ENCODE measurements around the gene TBXA2R. TPM values are rescaled to one million over a fixed set of nuclear protein-coding genes. Genes with fewer than 3 reads are reported as not detected.

TBXA2R gene
- total RNA-seq, 1 experiment from 2014 or later, result not detected

DNA sequence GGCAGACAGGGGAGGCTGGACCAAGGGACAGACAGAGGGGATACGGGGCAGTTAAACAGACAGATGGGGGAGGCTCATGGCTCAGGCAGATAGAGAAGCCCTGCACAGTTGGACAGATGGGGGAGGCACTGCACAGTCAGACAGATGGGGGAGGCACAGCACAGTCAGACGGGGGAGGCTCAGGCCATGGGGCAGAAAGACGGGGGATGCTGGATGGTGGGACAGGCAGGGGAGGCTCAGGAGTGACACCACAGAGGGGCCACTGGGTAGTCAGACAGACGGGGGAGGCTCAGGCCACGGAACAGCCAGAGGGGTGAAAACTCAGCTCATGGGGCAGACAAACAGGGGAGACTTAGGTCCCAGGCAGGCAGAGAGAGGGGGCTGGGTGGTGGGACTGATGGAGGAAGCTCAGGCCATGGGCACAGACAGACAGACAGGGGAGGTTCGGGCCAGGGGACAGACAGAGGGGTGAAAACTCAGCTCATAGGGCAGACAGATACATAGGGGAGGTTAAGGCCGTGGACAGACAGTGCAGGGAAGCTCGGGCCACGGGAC is 50.2 kb downstream of the TBXA2R start:
- CTCF ChIA-PET, result interaction anchor here (0.9 kb wide), 1 partner anchor 12 kb away, joined by 3 read pairs; no protein-coding TSS in a partner anchor
- Histone ChIP-seq H3K27ac (no peak overlapping the region), H3K4me2 (peak overlapping the region; percentile 81), H3K9me3 (ENCODE audit: insufficient read depth, low read depth) (no peaks in the 10 kb centered on the region), H3K27me3 (ENCODE audit: insufficient read depth, low read depth) (no peaks in the 10 kb centered on the region), H3K36me3 (ENCODE audit: low read depth) (no peaks in the 10 kb centered on the region), H3K4me1 (replicated peaks; ENCODE audit: insufficient read depth) (peaks cover 16% of the 10 kb centered on the region; the same call in 1 of the 2 replicates), H3K79me2 (ENCODE audit: low read depth) (peaks cover 22% of the 10 kb centered on the region), H3K4me3 (peak overlapping the region; percentile 63), H4K20me1 (ENCODE audit: insufficient read depth) (peaks cover 12% of the 10 kb centered on the region), H3F3A (ENCODE audit: insufficient read depth, low read depth) (peaks cover 8% of the 10 kb centered on the region), H2AFZ (0 out of 2 replicates have a peak overlapping the region, but pooled peaks have one; percentile 48), H3K9me2 (ENCODE audit: insufficient read depth) (no peaks in the 10 kb centered on the region)
- intact Hi-C loops (cut with micrococcal nuclease; ENCODE audit: unreplicated experiment), result loop anchor here (5.0 kb wide), 1 partner anchor 71 kb away; the partner anchor contains the start of gene CACTIN
- POLR2A ChIA-PET (ENCODE audit: unreplicated experiment), result interaction anchor here (0.6 kb wide), 1 partner anchor 17 kb away, joined by 3 read pairs; no protein-coding TSS in a partner anchor
- DNase-seq, result no peak
- TF ChIP-seq, protein P1, sequence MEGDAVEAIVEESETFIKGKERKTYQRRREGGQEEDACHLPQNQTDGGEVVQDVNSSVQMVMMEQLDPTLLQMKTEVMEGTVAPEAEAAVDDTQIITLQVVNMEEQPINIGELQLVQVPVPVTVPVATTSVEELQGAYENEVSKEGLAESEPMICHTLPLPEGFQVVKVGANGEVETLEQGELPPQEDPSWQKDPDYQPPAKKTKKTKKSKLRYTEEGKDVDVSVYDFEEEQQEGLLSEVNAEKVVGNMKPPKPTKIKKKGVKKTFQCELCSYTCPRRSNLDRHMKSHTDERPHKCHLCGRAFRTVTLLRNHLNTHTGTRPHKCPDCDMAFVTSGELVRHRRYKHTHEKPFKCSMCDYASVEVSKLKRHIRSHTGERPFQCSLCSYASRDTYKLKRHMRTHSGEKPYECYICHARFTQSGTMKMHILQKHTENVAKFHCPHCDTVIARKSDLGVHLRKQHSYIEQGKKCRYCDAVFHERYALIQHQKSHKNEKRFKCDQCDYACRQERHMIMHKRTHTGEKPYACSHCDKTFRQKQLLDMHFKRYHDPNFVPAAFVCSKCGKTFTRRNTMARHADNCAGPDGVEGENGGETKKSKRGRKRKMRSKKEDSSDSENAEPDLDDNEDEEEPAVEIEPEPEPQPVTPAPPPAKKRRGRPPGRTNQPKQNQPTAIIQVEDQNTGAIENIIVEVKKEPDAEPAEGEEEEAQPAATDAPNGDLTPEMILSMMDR (conservative IDR thresholded peaks at IDR 0.05), result no peak
- TF ChIP-seq EZH2 (IDR thresholded peaks at IDR 0.05; ENCODE audit: low read depth), result no peak
- BruUV-seq (replicated peaks), result no TSS peak

DNA sequence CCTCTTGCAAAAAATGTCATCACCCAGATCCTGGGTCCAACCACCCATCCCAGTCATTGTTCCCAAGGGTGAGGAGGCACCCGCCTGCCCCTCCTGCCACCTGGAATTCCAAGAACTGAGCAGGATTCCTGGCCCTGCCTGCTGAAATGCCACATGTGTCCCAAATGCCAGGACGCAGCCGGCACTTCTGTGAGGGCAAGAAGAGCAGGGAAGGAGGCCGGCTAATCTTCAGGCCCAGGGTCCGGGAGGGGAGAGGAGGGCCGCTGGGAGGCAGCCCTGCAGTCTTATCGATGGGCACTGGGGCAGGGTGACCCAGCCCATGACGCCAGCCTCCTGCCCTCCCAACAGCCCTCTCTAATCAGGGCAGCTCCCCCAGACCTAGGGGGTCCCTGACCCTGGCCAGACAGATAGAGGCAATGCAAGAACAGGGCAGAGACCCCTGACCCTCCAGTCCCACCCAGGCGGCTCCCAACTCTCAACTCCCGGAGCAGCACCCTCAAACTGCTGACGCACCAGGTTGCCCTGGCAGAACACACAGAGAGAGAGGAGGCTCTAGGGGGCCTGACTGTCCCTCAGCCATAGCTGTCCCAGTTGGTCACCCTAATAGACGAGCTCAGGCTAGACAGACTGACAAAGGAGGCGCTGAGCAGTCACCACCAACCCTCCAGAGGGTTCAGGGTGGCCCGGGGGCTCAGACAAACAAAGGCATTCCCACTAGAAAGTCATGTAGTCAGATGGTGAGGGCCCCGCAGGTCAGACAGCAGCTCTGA is 50.8 kb downstream of the TBXA2R start:
- Histone ChIP-seq H3F3A (ENCODE audit: insufficient read depth, low read depth) (peaks cover 8% of the 10 kb centered on the region), H3K4me3 (peak overlapping the region; percentile 63; the same call in 1 of the 2 replicates), H3K4me2 (peak overlapping the region; percentile 81), H2AFZ (no peak overlapping the region), H3K79me2 (ENCODE audit: low read depth) (peaks cover 22% of the 10 kb centered on the region), H3K4me1 (replicated peaks; ENCODE audit: insufficient read depth) (peaks cover 16% of the 10 kb centered on the region; the same call in 1 of the 2 replicates), H3K36me3 (ENCODE audit: low read depth) (no peaks in the 10 kb centered on the region), H3K9me2 (ENCODE audit: insufficient read depth) (no peaks in the 10 kb centered on the region), H4K20me1 (ENCODE audit: insufficient read depth) (peaks cover 12% of the 10 kb centered on the region), H3K9me3 (ENCODE audit: insufficient read depth, low read depth) (no peaks in the 10 kb centered on the region), H3K27ac (no peak overlapping the region), H3K27me3 (ENCODE audit: insufficient read depth, low read depth) (no peaks in the 10 kb centered on the region)
- TF ChIP-seq, protein P1 (conservative IDR thresholded peaks at IDR 0.05), result no peak
- TF ChIP-seq EZH2 (IDR thresholded peaks at IDR 0.05; ENCODE audit: low read depth), result no peak
- no peak for DNase-seq
- BruUV-seq (replicated peaks), result no TSS peak
- intact Hi-C loops (cut with micrococcal nuclease; ENCODE audit: unreplicated experiment), result loop anchor here (5.0 kb wide), 1 partner anchor 71 kb away; the partner anchor contains the start of gene CACTIN
- POLR2A ChIA-PET (ENCODE audit: unreplicated experiment), result no interaction called here
- CTCF ChIA-PET, result interaction anchor here (0.9 kb wide), 1 partner anchor 11 kb away, joined by 3 read pairs; no protein-coding TSS in a partner anchor

DNA sequence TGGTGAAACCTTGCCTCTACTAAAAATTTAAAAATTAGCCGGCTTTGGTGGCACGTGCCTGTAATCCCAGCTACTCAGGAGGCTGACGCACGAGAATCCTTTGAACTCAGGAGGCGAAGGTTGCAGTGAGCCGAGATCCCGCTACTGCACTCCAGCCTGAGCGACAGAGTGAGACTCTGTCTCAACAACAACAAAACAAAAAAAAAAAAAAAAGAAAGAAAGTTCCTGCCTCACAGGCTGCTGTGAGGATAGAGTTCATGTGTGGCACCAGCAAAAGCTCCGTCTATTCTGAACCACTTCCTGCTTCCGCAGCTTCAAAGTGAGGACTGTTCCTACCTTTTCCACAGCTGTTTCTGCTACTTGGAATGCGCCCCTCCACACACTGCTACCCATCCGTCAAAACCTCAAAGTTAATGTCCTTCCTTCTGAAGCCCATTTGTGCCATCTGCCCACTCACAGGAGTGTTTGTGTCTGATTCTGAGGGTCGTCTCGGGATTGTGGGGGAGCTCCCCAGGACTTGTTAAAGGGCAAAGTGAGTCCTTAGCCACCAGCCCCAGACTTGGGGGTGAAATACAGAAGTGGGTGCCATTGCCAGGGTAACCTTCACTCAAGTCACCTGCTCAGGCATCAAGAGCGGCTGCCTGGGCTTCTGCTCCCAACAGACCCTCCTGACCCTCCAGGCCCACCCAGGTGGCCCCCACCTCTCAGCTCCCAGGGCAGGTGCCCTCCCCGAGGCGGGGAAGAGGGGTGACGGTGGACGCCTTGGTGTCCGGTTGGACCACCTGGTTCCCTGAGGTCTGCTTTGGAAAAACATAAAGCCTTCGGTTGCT is 52.2 kb downstream of the TBXA2R start:
- no peak overlapping the region for H3K4me3 ChIP-seq
- intact Hi-C loops (cut with micrococcal nuclease; ENCODE audit: unreplicated experiment), result loop anchor here (5.0 kb wide), 1 partner anchor 73 kb away; the partner anchor contains the start of gene CACTIN
- H2AFZ ChIP-seq, result no peak overlapping the region
- ChIA-PET CTCF (no interaction called here), POLR2A (ENCODE audit: unreplicated experiment) (no interaction called here)
- no peak for DNase-seq
- H3K36me3 ChIP-seq (ENCODE audit: low read depth), result no peaks in the 10 kb centered on the region
- H3K27ac ChIP-seq, result no peak overlapping the region
- peaks cover 16% of the 10 kb centered on the region; the same call in 1 of the 2 replicates for H3K4me1 ChIP-seq (replicated peaks; ENCODE audit: insufficient read depth)
- TF ChIP-seq EZH2 (IDR thresholded peaks at IDR 0.05; ENCODE audit: low read depth), result no peak
- H3K4me2 ChIP-seq, result no peak overlapping the region
- no TSS peak for BruUV-seq (replicated peaks)
- H3K27me3 ChIP-seq (ENCODE audit: insufficient read depth, low read depth), result no peaks in the 10 kb centered on the region
- H3K9me2 ChIP-seq (ENCODE audit: insufficient read depth), result no peaks in the 10 kb centered on the region
- peaks cover 12% of the 10 kb centered on the region for H4K20me1 ChIP-seq (ENCODE audit: insufficient read depth)
- H3F3A ChIP-seq (ENCODE audit: insufficient read depth, low read depth), result peaks cover 8% of the 10 kb centered on the region
- H3K9me3 ChIP-seq (ENCODE audit: insufficient read depth, low read depth), result no peaks in the 10 kb centered on the region
- H3K79me2 ChIP-seq (ENCODE audit: low read depth), result peaks cover 22% of the 10 kb centered on the region

All from PC-9 (cell line).